ENCODE results near the gene LYPLA2. TPM values are rescaled to one million over a fixed set of nuclear protein-coding genes. Genes with fewer than 3 reads are reported as not detected.

LYPLA2 gene
- total and polyA plus RNA-seq, 2 of the 8 experiments (the other 6 are each of a cell fraction or from before 2014, with no cell fraction given), result 138 to 211 TPM

DNA sequence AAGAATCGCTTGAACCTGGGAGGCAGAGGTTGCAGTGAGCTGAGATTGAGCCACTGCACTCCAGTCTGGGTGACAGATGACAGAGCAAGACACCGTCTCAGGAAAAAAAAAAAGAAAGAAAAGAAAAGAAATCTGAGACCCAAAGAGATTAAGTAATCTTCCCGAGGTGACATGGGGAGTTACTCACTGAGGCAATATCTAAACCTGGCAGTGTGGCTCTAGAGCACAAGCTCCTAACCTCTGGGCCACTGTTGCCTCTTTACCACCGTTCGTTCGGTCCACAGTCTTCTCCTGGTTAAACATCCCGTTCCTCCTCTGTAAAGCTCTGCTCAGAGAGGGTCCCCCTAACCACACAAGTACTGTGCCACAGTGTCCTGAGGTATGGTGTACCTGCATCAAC is 32.8 kb downstream of the LYPLA2 start:
- H4K91ac ChIP-seq (replicated peaks; ENCODE audit: insufficient read length, low read length), result no peak overlapping the region
- no peaks in the 10 kb centered on the region for H4K20me1 ChIP-seq (replicated peaks in 1 of 2; ENCODE audit: control insufficient read depth in 1 of 2, insufficient read depth in 2 of 2, low read length in 2 of 2)
- no peak overlapping the region for H3K56ac ChIP-seq (replicated peaks; ENCODE audit: insufficient read length, low read depth, low read length)
- no peak overlapping the region for H2BK15ac ChIP-seq (ENCODE audit: low read length)
- H3K9ac ChIP-seq (replicated peaks in 1 of 4; ENCODE audit: extremely low read depth in 1 of 4, low read depth in 3 of 4, low read length in 3 of 4), result 0 out of 7 replicates have a peak overlapping the region, but pooled peaks of 1 of the 4 experiments have one; percentile 21
- H3K27ac ChIP-seq (ENCODE audit: low read depth, low read length), result no peak overlapping the region
- no peak overlapping the region for H3K23ac ChIP-seq (ENCODE audit: insufficient read length)
- 0 out of 2 replicates have a peak, but pooled peaks cover 3% of the 10 kb centered on the region for H3K79me1 ChIP-seq (ENCODE audit: low read depth, low read length)
- H4K5ac ChIP-seq (ENCODE audit: insufficient read length, low read depth, low read length), result no peak overlapping the region
- no peak overlapping the region for H2BK20ac ChIP-seq (ENCODE audit: low read length)
- POLR2A ChIA-PET (ENCODE audit: partially characterized antibody), result interaction anchor here (0.6 to 4.2 kb wide), 5 partner anchors 10 to 330 kb away, joined by 3 to 28 read pairs (median 5); partner anchors contain the start of gene GALE
- peaks cover 4% of the 10 kb centered on the region for H3K23me2 ChIP-seq (ENCODE audit: low read depth, low read length)
- H3K4me3 ChIP-seq (ENCODE audit: extremely low read depth in 1 of 4, insufficient read depth in 2 of 4, low read depth in 3 of 4, low read length in 4 of 4), result no peak overlapping the region; a peak in 1 of 8 replicates
- no peak overlapping the region for H2BK120ac ChIP-seq (replicated peaks; ENCODE audit: low read depth, low read length)
- no peak overlapping the region for H3K18ac ChIP-seq (ENCODE audit: extremely low read depth, low read length)
- 90% methylated on average over 7 of the region's 7 CpGs; no CpG with 5 or more reads in 1 of the 2 experiments for WGBS, 2 experiments (ENCODE audit: extremely low coverage in 1 of 2, insufficient coverage in 1 of 2, insufficient read length in 1 of 2, insufficient replicate concordance in 2 of 2, low coverage in 1 of 2, low lambda C conversion rate in 2 of 2, missing lambda C conversion rate in 1 of 2)
- no peak overlapping the region for H2AK5ac ChIP-seq (ENCODE audit: low read depth, low read length)
- no peaks in the 10 kb centered on the region for H3K27me3 ChIP-seq (replicated peaks in 1 of 4; ENCODE audit: control insufficient read depth in 3 of 4, extremely low read depth in 1 of 4, insufficient read depth in 3 of 4, low read length in 3 of 4)
- CTCF ChIA-PET (ENCODE audit: partially characterized antibody), result interaction anchor here (1.1 to 8.5 kb wide), 7 partner anchors 13 to 76 kb away, joined by 3 to 99 read pairs (median 6); no protein-coding TSS in a partner anchor
- no peak for DNase-seq (ENCODE audit: low read depth in 1 of 2, low spot score in 2 of 2)
- H3K4me1 ChIP-seq (replicated peaks in 1 of 4; ENCODE audit: control insufficient read depth in 3 of 4, insufficient read depth in 4 of 4, low read length in 3 of 4), result peaks cover 0 to 6% (median 1%) of the 10 kb centered on the region in 4 experiments; a peak in 2 of 7 replicates
- no peak overlapping the region for H4K8ac ChIP-seq (ENCODE audit: extremely low read depth, insufficient read depth, low read length)
- no peak overlapping the region for H2BK12ac ChIP-seq (ENCODE audit: low read depth, low read length)
- FAIRE-seq, result no peak
- H3K9me3 ChIP-seq (ENCODE audit: insufficient read depth in 2 of 2, low read depth in 1 of 2, low read length in 1 of 2), result no peaks in the 10 kb centered on the region
- H3K14ac ChIP-seq (ENCODE audit: insufficient read length), result no peak overlapping the region
- H3K4me2 ChIP-seq (ENCODE audit: insufficient read depth in 1 of 2, low read depth in 2 of 2, low read length in 2 of 2), result peak overlapping the region in 1 of 2 experiments; percentile 88; a peak in 1 of 4 replicates
- H2AFZ ChIP-seq (ENCODE audit: low read length), result no peak overlapping the region
- no peaks in the 10 kb centered on the region for H3K36me3 ChIP-seq (ENCODE audit: control insufficient read depth in 2 of 4, insufficient read depth in 4 of 4, low read length in 3 of 4)
- H3K79me2 ChIP-seq (ENCODE audit: control insufficient read depth in 1 of 2, insufficient read depth in 2 of 2, low read length in 2 of 2), result peaks cover 0 to 3% of the 10 kb centered on the region in 2 experiments; a peak in 1 of 4 replicates
- H2BK5ac ChIP-seq (ENCODE audit: low read depth, low read length), result no peak overlapping the region
- H3K4ac ChIP-seq (replicated peaks; ENCODE audit: insufficient read length, low read depth, low read length), result no peak overlapping the region
- TF ChIP-seq BRCA1 (IDR thresholded peaks at IDR 0.05; ENCODE audit: low read depth, low read length) (no peak), EP300 (IDR thresholded peaks at IDR 0.05; ENCODE audit: borderline replicate concordance in 1 of 2, low read depth in 2 of 2, low read length in 2 of 2) (no peak), SP2 (IDR thresholded peaks at IDR 0.05; ENCODE audit: low read length) (no peak), BACH1 (IDR thresholded peaks at IDR 0.05; ENCODE audit: low read length) (no peak), SP1 (IDR thresholded peaks at IDR 0.05; ENCODE audit: low read depth, low read length) (no peak), HDAC2 (IDR thresholded peaks at IDR 0.05; ENCODE audit: borderline replicate concordance in 1 of 2, low read depth in 2 of 2, low read length in 2 of 2) (no peak), SAP30 (IDR thresholded peaks at IDR 0.05; ENCODE audit: insufficient read depth, insufficient replicate concordance, low read length) (no peak), POU5F1 (IDR thresholded peaks at IDR 0.05; ENCODE audit: low read depth, low read length) (no peak), CBX8 (IDR thresholded peaks at IDR 0.05; ENCODE audit: borderline replicate concordance, low read depth, low read length) (no peak), POLR2AphosphoS5 (IDR thresholded peaks at IDR 0.05; ENCODE audit: low read depth, low read length) (no peak), SP4 (IDR thresholded peaks at IDR 0.05; ENCODE audit: low read length) (no peak), GABPA (IDR thresholded peaks at IDR 0.05; ENCODE audit: borderline replicate concordance, insufficient read depth, low read length) (no peak)
- TF ChIP-seq, protein P1, sequence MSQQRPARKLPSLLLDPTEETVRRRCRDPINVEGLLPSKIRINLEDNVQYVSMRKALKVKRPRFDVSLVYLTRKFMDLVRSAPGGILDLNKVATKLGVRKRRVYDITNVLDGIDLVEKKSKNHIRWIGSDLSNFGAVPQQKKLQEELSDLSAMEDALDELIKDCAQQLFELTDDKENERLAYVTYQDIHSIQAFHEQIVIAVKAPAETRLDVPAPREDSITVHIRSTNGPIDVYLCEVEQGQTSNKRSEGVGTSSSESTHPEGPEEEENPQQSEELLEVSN (IDR thresholded peaks at IDR 0.05), result no peak

All from H1 (cell line).